ENCODE results near the gene RPL19. TPM values are rescaled to one million over a fixed set of nuclear protein-coding genes. Genes with fewer than 3 reads are reported as not detected.

RPL19 gene
- total RNA-seq, 2 experiments from 2014 or later, result 3,132 to 4,395 TPM

GRCh38 chr17:39244016-39244599 lies 44.0 kb downstream of the RPL19 start:
- Histone ChIP-seq H4K20me1 (ENCODE audit: insufficient read depth, low read length) (no peaks in the 10 kb centered on the region), H3K79me2 (ENCODE audit: insufficient read depth, low read depth, low read length) (no peaks in the 10 kb centered on the region), H3K36me3 (ENCODE audit: insufficient read depth, low read length) (no peaks in the 10 kb centered on the region), H2AFZ (ENCODE audit: low read length) (peak overlapping the region; percentile 51; the same call in 1 of the 2 replicates), H3K27ac (ENCODE audit: low read depth, low read length, poor library complexity, severe bottlenecking) (peak overlapping the region; percentile 59), H3K4me1 (ENCODE audit: insufficient read depth, low read length, poor library complexity, severe bottlenecking) (peaks cover 60% of the 10 kb centered on the region), H3K9me3 (ENCODE audit: low read length) (no peaks in the 10 kb centered on the region), H3K9me2 (ENCODE audit: insufficient read depth, low read length) (no peaks in the 10 kb centered on the region), H3K4me3 (ENCODE audit: low read depth, low read length, poor library complexity, severe bottlenecking) (peak overlapping the region; percentile 23), H3K4me2 (ENCODE audit: low read length) (peak overlapping the region; percentile 70)
- no peak for TF ChIP-seq CTCF (conservative IDR thresholded peaks at IDR 0.05; ENCODE audit: low read length)
- no peak for TF ChIP-seq EZH2phosphoT487 (IDR thresholded peaks at IDR 0.05; ENCODE audit: borderline replicate concordance, low read depth, low read length)
- intact Hi-C loops (cut with micrococcal nuclease; ENCODE audit: unreplicated experiment), result loop anchor here (1.0 kb wide), 4 partner anchors 9 to 261 kb away; no protein-coding TSS in a partner anchor
- DNase-seq (ENCODE audit: low spot score), result peak; percentile 87
- CTCF ChIA-PET (ENCODE audit: unreplicated experiment), result interaction anchor here (0.6 to 4.3 kb wide), 9 partner anchors 8 to 1262 kb away, joined by 3 to 33 read pairs (median 4); partner anchors contain the start of gene RPL19
- BruUV-seq (replicated peaks), result no TSS peak
- POLR2A ChIA-PET, result interaction anchor here (0.5 to 2.0 kb wide), 5 partner anchors 36 to 141 kb away, joined by 3 to 18 read pairs (median 3); partner anchors contain the start of gene RPL19

GRCh38 chr17:39244600-39245570 lies 44.8 kb downstream of the RPL19 start:
- Histone ChIP-seq H2AFZ (ENCODE audit: low read length) (peak overlapping the region; percentile 51; the same call in 1 of the 2 replicates), H3K36me3 (ENCODE audit: insufficient read depth, low read length) (no peaks in the 10 kb centered on the region), H3K9me3 (ENCODE audit: low read length) (no peaks in the 10 kb centered on the region), H3K4me1 (ENCODE audit: insufficient read depth, low read length, poor library complexity, severe bottlenecking) (peaks cover 53% of the 10 kb centered on the region), H3K27ac (ENCODE audit: low read depth, low read length, poor library complexity, severe bottlenecking) (peak overlapping the region; percentile 59), H3K4me3 (ENCODE audit: low read depth, low read length, poor library complexity, severe bottlenecking) (peak overlapping the region; percentile 23), H3K4me2 (ENCODE audit: low read length) (peak overlapping the region; percentile 70), H3K79me2 (ENCODE audit: insufficient read depth, low read depth, low read length) (no peaks in the 10 kb centered on the region), H3K9me2 (ENCODE audit: insufficient read depth, low read length) (no peaks in the 10 kb centered on the region), H4K20me1 (ENCODE audit: insufficient read depth, low read length) (no peaks in the 10 kb centered on the region)
- intact Hi-C loops (cut with micrococcal nuclease; ENCODE audit: unreplicated experiment), result loop anchor here (1.0 kb wide), 4 partner anchors 10 to 262 kb away; no protein-coding TSS in a partner anchor
- no TSS peak for BruUV-seq (replicated peaks)
- DNase-seq (ENCODE audit: low spot score), result peak; percentile 90
- TF ChIP-seq EZH2phosphoT487 (IDR thresholded peaks at IDR 0.05; ENCODE audit: borderline replicate concordance, low read depth, low read length) (no peak), CTCF (conservative IDR thresholded peaks at IDR 0.05; ENCODE audit: low read length) (peak; percentile 97)
- ChIA-PET CTCF (ENCODE audit: unreplicated experiment) (interaction anchor here (0.7 to 4.3 kb wide), 6 partner anchors 9 to 263 kb away, joined by 3 to 33 read pairs (median 8); partner anchors contain the start of gene RPL19), POLR2A (interaction anchor here (0.5 to 2.0 kb wide), 5 partner anchors 37 to 1379 kb away, joined by 3 to 18 read pairs (median 3); partner anchors contain the start of gene RPL19)
